DND-41 (cell line): ENCODE data around the gene ACADS.

Source experiments
- EZH2 ChIP-seq: IDR thresholded peaks from 3 replicates; pipeline ENCODE4 v1.6.1; 2012; ENCODE audit warnings: borderline replicate concordance, low read depth, mild to moderate bottlenecking, moderate library complexity, low read length, inconsistent platforms; ENCODE audit not compliant: severe bottlenecking
- TF ChIP-seq, protein P1 (sequence below): IDR thresholded peaks from 2 replicates; pipeline ENCODE4 v1.5.1; 2012; ENCODE audit warnings: borderline replicate concordance, low read length, moderate library complexity, mild to moderate bottlenecking; ENCODE audit not compliant: poor library complexity, severe bottlenecking; ENCODE audit errors: extremely low read depth

GRCh38 chr12:120757226-120757742 is 31.7 kb downstream of the ACADS start:
- TF ChIP-seq, protein P1, sequence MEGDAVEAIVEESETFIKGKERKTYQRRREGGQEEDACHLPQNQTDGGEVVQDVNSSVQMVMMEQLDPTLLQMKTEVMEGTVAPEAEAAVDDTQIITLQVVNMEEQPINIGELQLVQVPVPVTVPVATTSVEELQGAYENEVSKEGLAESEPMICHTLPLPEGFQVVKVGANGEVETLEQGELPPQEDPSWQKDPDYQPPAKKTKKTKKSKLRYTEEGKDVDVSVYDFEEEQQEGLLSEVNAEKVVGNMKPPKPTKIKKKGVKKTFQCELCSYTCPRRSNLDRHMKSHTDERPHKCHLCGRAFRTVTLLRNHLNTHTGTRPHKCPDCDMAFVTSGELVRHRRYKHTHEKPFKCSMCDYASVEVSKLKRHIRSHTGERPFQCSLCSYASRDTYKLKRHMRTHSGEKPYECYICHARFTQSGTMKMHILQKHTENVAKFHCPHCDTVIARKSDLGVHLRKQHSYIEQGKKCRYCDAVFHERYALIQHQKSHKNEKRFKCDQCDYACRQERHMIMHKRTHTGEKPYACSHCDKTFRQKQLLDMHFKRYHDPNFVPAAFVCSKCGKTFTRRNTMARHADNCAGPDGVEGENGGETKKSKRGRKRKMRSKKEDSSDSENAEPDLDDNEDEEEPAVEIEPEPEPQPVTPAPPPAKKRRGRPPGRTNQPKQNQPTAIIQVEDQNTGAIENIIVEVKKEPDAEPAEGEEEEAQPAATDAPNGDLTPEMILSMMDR: no peak
- TF ChIP-seq EZH2: no peak
